Natural killer cell (primary cell): ENCODE data around the gene RCAN2. TPM values are rescaled to one million over a fixed set of nuclear protein-coding genes. Genes with fewer than 3 reads are reported as not detected.

Source experiments
- ATAC-seq, 3 donors: fragments of 150-1000 bp in 2 of 3; fragments of 200-7000 bp in 1 of 3; cut with Tn5 transposase; 1 replicate in 1 of 3; 2 replicates in 2 of 3; pipeline ENCODE4 v1.10.0; 2021; ENCODE audit warnings: mild to moderate bottlenecking in 2 of 3, moderate library complexity in 2 of 3
- DNase-seq, 2 donors: peaks; one replicate each; pipeline versions ENCODE4 v3.0.0 to v3.0.0-alpha.2; 2013 to 2021; ENCODE audit warnings: mixed read lengths in 1 of 2
- H3K27ac ChIP-seq: one replicate; pipeline ENCODE4 v1.5.1; 2013; ENCODE audit warnings: mild to moderate bottlenecking, low read length
- H3K27me3 ChIP-seq: one replicate; pipeline ENCODE4 v1.6.1; 2013; ENCODE audit warnings: low read length; ENCODE audit not compliant: control insufficient read depth, insufficient read depth
- H3K36me3 ChIP-seq: one replicate; pipeline ENCODE4 v1.6.1; 2013; ENCODE audit warnings: low read length; ENCODE audit not compliant: control insufficient read depth, insufficient read depth
- H3K4me1 ChIP-seq: one replicate; pipeline ENCODE4 v1.6.1; 2013; ENCODE audit warnings: low read length; ENCODE audit not compliant: control insufficient read depth, insufficient read depth
- H3K4me3 ChIP-seq: one replicate; pipeline ENCODE4 v1.5.1; 2013; ENCODE audit warnings: low read length
- H3K9me3 ChIP-seq: one replicate; pipeline ENCODE4 v1.6.1; 2013; ENCODE audit warnings: low read length; ENCODE audit not compliant: control insufficient read depth, insufficient read depth
- H3K27ac Mint-ChIP-seq, 2 donors: one replicate each; pipeline ENCODE4 v1.8.0; 2022; ENCODE audit warnings: mild to moderate bottlenecking in 2 of 2, mixed read lengths in 2 of 2, moderate library complexity in 1 of 2
- H3K27me3 Mint-ChIP-seq, 2 donors: one replicate each; pipeline ENCODE4 v1.8.0; 2022; ENCODE audit warnings: low read depth in 2 of 2, mixed read lengths in 2 of 2
- H3K36me3 Mint-ChIP-seq: one replicate; pipeline ENCODE4 v1.8.0; 2022; ENCODE audit warnings: mixed read lengths
- H3K4me1 Mint-ChIP-seq, 2 donors: one replicate each; pipeline ENCODE4 v1.8.0; 2022; ENCODE audit warnings: mixed read lengths in 2 of 2
- H3K4me3 Mint-ChIP-seq: one replicate; pipeline ENCODE4 v1.8.0; 2022; ENCODE audit warnings: mild to moderate bottlenecking, moderate library complexity, mixed read lengths
- H3K9me3 Mint-ChIP-seq, 2 donors: one replicate each; pipeline ENCODE4 v1.8.0; 2022; ENCODE audit warnings: mixed read lengths in 2 of 2
- CTCF ChIP-seq: fragments of 200-600 bp; IDR thresholded peaks from one replicate; pipeline ENCODE4 v1.8.0; 2022; ENCODE audit warnings: antibody characterized with exemption
- WGBS: methylation state at CpG from one replicate; pipeline ENCODE4 v1.1.7; 2013; ENCODE audit warnings: missing lambda C conversion rate; ENCODE audit not compliant: insufficient coverage; 5-methylcytosine and 5-hydroxymethylcytosine counted together
- intact Hi-C: fragments of 100-400 bp; cut with micrococcal nuclease; formaldehyde crosslinking; loops from one replicate; pipeline ENCODE4 v1.14.2; 2022
- total RNA-seq, 4 donors: library from RNA; stranded (reverse); fragments of 120-200 nt in 1 of 4; gene quantifications; one replicate each; pipeline versions ENCODE4 v1.2.3 to v1.2.4, GENCODE V29; 2013 to 2022

Gene RCAN2
- total RNA-seq, 3 donors from 2014 or later (not counting 1 experiment from before 2014, with no cell fraction given), result 0.43 TPM; not detected in 2

- DNase-seq (no peak), ATAC-seq (no peak)
- H3K4me1 ChIP-seq, result no peaks in the 10 kb centered on the region
- no peak overlapping the region for H3K27ac ChIP-seq
- Mint-ChIP-seq H3K4me1 (peaks cover 6 to 7% of the 10 kb centered on the region in 2 donors), H3K27me3 (no peaks in the 10 kb centered on the region), H3K36me3 (no peaks in the 10 kb centered on the region), H3K9me3 (no peaks in the 10 kb centered on the region), H3K27ac (no peak overlapping the region), H3K4me3 (no peak overlapping the region)
- no peaks in the 10 kb centered on the region for H3K9me3 ChIP-seq
- H3K36me3 ChIP-seq, result no peaks in the 10 kb centered on the region
- no peaks in the 10 kb centered on the region for H3K27me3 ChIP-seq
- no peak for TF ChIP-seq CTCF
- intact Hi-C loops, result no loop called here
- no peak overlapping the region for H3K4me3 ChIP-seq
- WGBS, result no CpG with 5 or more reads among the region's 1 CpG
Measured at GRCh38 chr6:46315589-46315988, 175.7 kb downstream of the RCAN2 start.

GRCh38 chr6:46312654-46313053 lies 178.6 kb downstream of the RCAN2 start:
- Histone ChIP-seq H3K4me3 (no peak overlapping the region), H3K27ac (no peak overlapping the region), H3K36me3 (no peaks in the 10 kb centered on the region), H3K4me1 (no peaks in the 10 kb centered on the region), H3K9me3 (no peaks in the 10 kb centered on the region), H3K27me3 (no peaks in the 10 kb centered on the region)
- Mint-ChIP-seq H3K36me3 (no peaks in the 10 kb centered on the region), H3K4me1 (peaks cover 6 to 7% of the 10 kb centered on the region in 2 donors), H3K4me3 (no peak overlapping the region), H3K27ac (no peak overlapping the region), H3K27me3 (peaks cover 0 to 3% of the 10 kb centered on the region in 2 donors), H3K9me3 (no peaks in the 10 kb centered on the region)
- 95% methylated on average over 3 of the region's 3 CpGs for WGBS
- ATAC-seq (no peak), DNase-seq (no peak)
- TF ChIP-seq CTCF, result no peak
- intact Hi-C loops, result no loop called here

GRCh38 chr6:46310196-46310595 lies 181.1 kb downstream of the RCAN2 start:
- no peaks in the 10 kb centered on the region for H3K36me3 Mint-ChIP-seq
- H3K27me3 Mint-ChIP-seq, result peaks cover 3 to 8% of the 10 kb centered on the region in 2 donors
- no CpG with 5 or more reads among the region's 1 CpG for WGBS
- intact Hi-C loops, result no loop called here
- H3K9me3 Mint-ChIP-seq, result no peaks in the 10 kb centered on the region
- no peaks in the 10 kb centered on the region for H3K36me3 ChIP-seq
- H3K9me3 ChIP-seq, result no peaks in the 10 kb centered on the region
- no peak for TF ChIP-seq CTCF
- H3K4me1 ChIP-seq, result no peaks in the 10 kb centered on the region
- no peak overlapping the region for H3K27ac Mint-ChIP-seq
- no peak overlapping the region for H3K27ac ChIP-seq
- H3K4me1 Mint-ChIP-seq, result peaks cover 2 to 3% of the 10 kb centered on the region in 2 donors
- DNase-seq (no peak), ATAC-seq (no peak)
- H3K4me3 ChIP-seq, result no peak overlapping the region
- no peaks in the 10 kb centered on the region for H3K27me3 ChIP-seq
- H3K4me3 Mint-ChIP-seq, result no peak overlapping the region

GRCh38 chr6:46306431-46306830 lies 184.8 kb downstream of the RCAN2 start:
- Histone ChIP-seq H3K9me3 (no peaks in the 10 kb centered on the region), H3K4me1 (no peaks in the 10 kb centered on the region), H3K4me3 (no peak overlapping the region), H3K27me3 (no peaks in the 10 kb centered on the region), H3K36me3 (no peaks in the 10 kb centered on the region), H3K27ac (no peak overlapping the region)
- Mint-ChIP-seq H3K36me3 (no peaks in the 10 kb centered on the region), H3K9me3 (peaks cover 0 to 2% of the 10 kb centered on the region in 2 donors), H3K4me3 (no peak overlapping the region), H3K4me1 (no peaks in the 10 kb centered on the region), H3K27me3 (peaks cover 3 to 8% of the 10 kb centered on the region in 2 donors), H3K27ac (no peak overlapping the region)
- DNase-seq (no peak), ATAC-seq (no peak)
- intact Hi-C loops, result no loop called here
- TF ChIP-seq CTCF, result no peak
- WGBS, result 48% methylated on average over 1 of the region's 2 CpGs
